ENCODE measurements around the gene BTBD7.

GRCh38 chr14:93348292-93348691 is 15.5 kb upstream of the BTBD7 start:
- no peak for TF ChIP-seq ARNTL (CRISPR knock-in tag; IDR thresholded peaks at IDR 0.05; ENCODE audit: borderline replicate concordance, low read depth)
- TF ChIP-seq ESRRG (CRISPR knock-in tag; IDR thresholded peaks at IDR 0.05) = no peak
- no peak for TF ChIP-seq PATZ1 (CRISPR knock-in tag; IDR thresholded peaks at IDR 0.05; ENCODE audit: borderline replicate concordance)
- TF ChIP-seq CREB5 (CRISPR knock-in tag; IDR thresholded peaks at IDR 0.05; ENCODE audit: low read depth) = no peak
- no peak for TF ChIP-seq ZFP30 (CRISPR knock-in tag; IDR thresholded peaks at IDR 0.05)
- TF ChIP-seq ZNF70 (CRISPR knock-in tag; IDR thresholded peaks at IDR 0.05) = no peak
- TF ChIP-seq ZC3H10 (CRISPR knock-in tag; IDR thresholded peaks at IDR 0.05) = no peak
